Body of pancreas (tissue), 4 donors: ENCODE results near the gene MRPS11.

Experiments used
- POLR2A ChIP-seq, 3 donors: fragments of 450-650 bp; IDR thresholded peaks; one replicate each; pipeline ENCODE4 v1.6.1; 2016; ENCODE audit warnings: antibody characterized with exemption in 3 of 3, mild to moderate bottlenecking in 2 of 3
- TF ChIP-seq, protein P1 (sequence below), 7 experiments: fragments of 450-650 bp in 4 of 7; fragments of 200-600 bp in 3 of 7; sonication (generic) in 3 of 7; IDR thresholded peaks; one replicate each; pipeline ENCODE4 v1.5.1; 2016 to 2019; ENCODE audit warnings: antibody characterized with exemption in 7 of 7

- TF ChIP-seq, protein P1, sequence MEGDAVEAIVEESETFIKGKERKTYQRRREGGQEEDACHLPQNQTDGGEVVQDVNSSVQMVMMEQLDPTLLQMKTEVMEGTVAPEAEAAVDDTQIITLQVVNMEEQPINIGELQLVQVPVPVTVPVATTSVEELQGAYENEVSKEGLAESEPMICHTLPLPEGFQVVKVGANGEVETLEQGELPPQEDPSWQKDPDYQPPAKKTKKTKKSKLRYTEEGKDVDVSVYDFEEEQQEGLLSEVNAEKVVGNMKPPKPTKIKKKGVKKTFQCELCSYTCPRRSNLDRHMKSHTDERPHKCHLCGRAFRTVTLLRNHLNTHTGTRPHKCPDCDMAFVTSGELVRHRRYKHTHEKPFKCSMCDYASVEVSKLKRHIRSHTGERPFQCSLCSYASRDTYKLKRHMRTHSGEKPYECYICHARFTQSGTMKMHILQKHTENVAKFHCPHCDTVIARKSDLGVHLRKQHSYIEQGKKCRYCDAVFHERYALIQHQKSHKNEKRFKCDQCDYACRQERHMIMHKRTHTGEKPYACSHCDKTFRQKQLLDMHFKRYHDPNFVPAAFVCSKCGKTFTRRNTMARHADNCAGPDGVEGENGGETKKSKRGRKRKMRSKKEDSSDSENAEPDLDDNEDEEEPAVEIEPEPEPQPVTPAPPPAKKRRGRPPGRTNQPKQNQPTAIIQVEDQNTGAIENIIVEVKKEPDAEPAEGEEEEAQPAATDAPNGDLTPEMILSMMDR (IDR thresholded peaks at IDR 0.05): no peak
- no peak for TF ChIP-seq POLR2A (IDR thresholded peaks at IDR 0.05)
These were observed 57.9 kb downstream of the MRPS11 start for GRCh38 chr15:88525418-88525817.
